ENCODE data around the gene TAF13.

DNA sequence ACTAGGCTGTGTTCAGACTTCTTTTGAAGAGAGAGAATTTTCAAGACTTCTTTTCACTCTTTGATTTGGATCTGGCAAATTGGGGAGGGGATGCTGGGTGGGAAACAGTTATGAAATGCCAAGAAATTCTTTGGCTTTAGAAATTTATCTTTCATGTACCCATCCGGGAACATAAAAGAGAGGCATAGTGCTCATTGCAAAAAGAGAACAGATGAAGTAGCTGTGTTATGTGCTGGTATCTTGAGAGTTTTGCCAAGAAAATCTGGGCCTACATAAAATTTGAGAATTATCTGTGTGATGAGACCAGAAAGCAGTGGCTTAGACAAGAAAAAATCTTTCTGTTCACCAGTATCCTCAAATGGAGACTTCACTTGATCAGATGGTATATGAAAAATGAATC, 19.1 kb upstream of the TAF13 start:
- TF ChIP-seq POLR2A (IDR thresholded peaks at IDR 0.05; ENCODE audit: low read depth, low read length): no peak
- TF ChIP-seq, protein P1, sequence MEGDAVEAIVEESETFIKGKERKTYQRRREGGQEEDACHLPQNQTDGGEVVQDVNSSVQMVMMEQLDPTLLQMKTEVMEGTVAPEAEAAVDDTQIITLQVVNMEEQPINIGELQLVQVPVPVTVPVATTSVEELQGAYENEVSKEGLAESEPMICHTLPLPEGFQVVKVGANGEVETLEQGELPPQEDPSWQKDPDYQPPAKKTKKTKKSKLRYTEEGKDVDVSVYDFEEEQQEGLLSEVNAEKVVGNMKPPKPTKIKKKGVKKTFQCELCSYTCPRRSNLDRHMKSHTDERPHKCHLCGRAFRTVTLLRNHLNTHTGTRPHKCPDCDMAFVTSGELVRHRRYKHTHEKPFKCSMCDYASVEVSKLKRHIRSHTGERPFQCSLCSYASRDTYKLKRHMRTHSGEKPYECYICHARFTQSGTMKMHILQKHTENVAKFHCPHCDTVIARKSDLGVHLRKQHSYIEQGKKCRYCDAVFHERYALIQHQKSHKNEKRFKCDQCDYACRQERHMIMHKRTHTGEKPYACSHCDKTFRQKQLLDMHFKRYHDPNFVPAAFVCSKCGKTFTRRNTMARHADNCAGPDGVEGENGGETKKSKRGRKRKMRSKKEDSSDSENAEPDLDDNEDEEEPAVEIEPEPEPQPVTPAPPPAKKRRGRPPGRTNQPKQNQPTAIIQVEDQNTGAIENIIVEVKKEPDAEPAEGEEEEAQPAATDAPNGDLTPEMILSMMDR (conservative IDR thresholded peaks at IDR 0.05; ENCODE audit: low read depth, low read length): no peak

Data from IMR-90 (cell line).